WTC11 (cell line): ENCODE results near the gene RREB1. TPM values are rescaled to one million over a fixed set of nuclear protein-coding genes. Genes with fewer than 3 reads are reported as not detected.

Experiments used
- ATAC-seq: fragments of 200-7000 bp; cut with Tn5 transposase; 2 replicates; pipeline ENCODE4 v1.10.0; 2021; ENCODE audit warnings: mild to moderate bottlenecking, moderate library complexity
- CTCF ChIA-PET: fragments of 300-600 bp; sonication (Branson Sonifier 250); formaldehyde crosslinking; loops from one replicate; lab custom pipeline; 2021; ENCODE audit warnings: antibody characterized with exemption; lab: Charles Lee
- POLR2A ChIA-PET: fragments of 350-600 bp; sonication (Branson Sonifier 250); formaldehyde crosslinking; loops from one replicate; lab custom pipeline; 2021; ENCODE audit warnings: antibody characterized with exemption; lab: Charles Lee
- DNase-seq: peaks from one replicate; pipeline ENCODE4 v3.0.0; 2021; ENCODE audit warnings: low spot score
- H3K27ac Mint-ChIP-seq: 2 replicates; pipeline ENCODE4 v1.8.0; 2021; ENCODE audit warnings: mixed read lengths
- H3K27me3 Mint-ChIP-seq: 2 replicates; pipeline ENCODE4 v1.8.0; 2021; ENCODE audit warnings: low read depth, mild to moderate bottlenecking, moderate library complexity, mixed read lengths
- H3K36me3 Mint-ChIP-seq: 2 replicates; pipeline ENCODE4 v1.8.0; 2021; ENCODE audit warnings: mixed read lengths
- H3K4me1 Mint-ChIP-seq: 2 replicates; pipeline ENCODE4 v1.8.0; 2022; ENCODE audit warnings: mixed read lengths
- H3K4me3 Mint-ChIP-seq: 2 replicates; pipeline ENCODE4 v1.8.0; 2021; ENCODE audit warnings: mild to moderate bottlenecking, moderate library complexity, mixed read lengths
- H3K9me3 Mint-ChIP-seq: 2 replicates; pipeline ENCODE4 v1.8.0; 2021; ENCODE audit warnings: mixed read lengths
- CREB1 ChIP-seq: sonication (generic); formaldehyde crosslinking; IDR thresholded peaks from 2 replicates; pipeline ENCODE4 v1.8.0; 2023; ENCODE audit warnings: mild to moderate bottlenecking, missing genetic modification reagents
- CTCF ChIP-seq: fragments of 200-600 bp; IDR thresholded peaks from 2 replicates; pipeline ENCODE4 v1.8.0; 2022; ENCODE audit warnings: antibody characterized with exemption
- GABPB1 ChIP-seq: sonication (generic); formaldehyde crosslinking; IDR thresholded peaks from 2 replicates; pipeline ENCODE4 v1.8.1; 2023; ENCODE audit warnings: mild to moderate bottlenecking, missing genetic modification reagents
- GTF2I ChIP-seq: fragments of 250-450 bp; sonication (Bioruptor Pico); conservative IDR thresholded peaks from 2 replicates; pipeline ENCODE4 v1.4.0; 2021; ENCODE audit warnings: mild to moderate bottlenecking
- MYBL2 ChIP-seq: sonication (generic); formaldehyde crosslinking; IDR thresholded peaks from 2 replicates; pipeline ENCODE4 v1.8.1; 2023; ENCODE audit warnings: mild to moderate bottlenecking, moderate library complexity, missing genetic modification reagents
- NR2C2 ChIP-seq: sonication (generic); formaldehyde crosslinking; IDR thresholded peaks from 2 replicates; pipeline ENCODE4 v1.8.0; 2022; ENCODE audit warnings: mild to moderate bottlenecking, missing genetic modification reagents
- NR3C1 ChIP-seq: sonication (generic); formaldehyde crosslinking; conservative IDR thresholded peaks from 2 replicates; pipeline ENCODE4 v1.8.1; 2023; ENCODE audit warnings: low read depth, mild to moderate bottlenecking, missing genetic modification reagents
- SP1 ChIP-seq: sonication (generic); formaldehyde crosslinking; conservative IDR thresholded peaks from 2 replicates; pipeline ENCODE4 v1.8.1; 2022; ENCODE audit warnings: missing genetic modification reagents
- USF1 ChIP-seq: sonication (generic); formaldehyde crosslinking; IDR thresholded peaks from 2 replicates; pipeline ENCODE4 v1.8.0; 2022; ENCODE audit warnings: mild to moderate bottlenecking, missing genetic modification reagents
- ZNF416 ChIP-seq: fragments of 250-450 bp; sonication (Bioruptor Pico); IDR thresholded peaks from 2 replicates; pipeline ENCODE4 v1.9.0; 2021; ENCODE audit warnings: mild to moderate bottlenecking, inconsistent platforms
- ZNF423 ChIP-seq: fragments of 250-450 bp; sonication (Bioruptor Pico); IDR thresholded peaks from 2 replicates; pipeline ENCODE4 v2.1.2; 2022; ENCODE audit warnings: mild to moderate bottlenecking, moderate library complexity
- total RNA-seq: library from RNA; stranded (reverse); gene quantifications from 3 replicates; pipeline ENCODE4 v1.2.3, GENCODE V29; 2021
- TF ChIP-seq, protein P1 (sequence below): sonication (generic); formaldehyde crosslinking; IDR thresholded peaks from 2 replicates; pipeline ENCODE4 v1.8.0; 2022; ENCODE audit warnings: missing genetic modification reagents
- TF ChIP-seq, protein P2 (sequence below): sonication (generic); formaldehyde crosslinking; IDR thresholded peaks from 2 replicates; pipeline ENCODE4 v1.8.0; 2022; ENCODE audit warnings: mild to moderate bottlenecking, missing genetic modification reagents
- TF ChIP-seq, protein P3 (sequence below): fragments of 250-450 bp; sonication (Bioruptor Pico); conservative IDR thresholded peaks from 2 replicates; pipeline ENCODE4 v1.9.0; 2021; ENCODE audit warnings: mild to moderate bottlenecking
- TF ChIP-seq, protein P4 (sequence below): sonication (generic); formaldehyde crosslinking; IDR thresholded peaks from 2 replicates; pipeline ENCODE4 v1.8.1; 2023; ENCODE audit warnings: mild to moderate bottlenecking, missing genetic modification reagents, moderate library complexity

Gene RREB1
- total RNA-seq, 1 experiment from 2014 or later, result 38.5 TPM

- DNase-seq, result no peak
- no peak overlapping the region; the same call in 1 of the 2 replicates for H3K27ac Mint-ChIP-seq
- ChIA-PET POLR2A (no interaction called here), CTCF (interaction anchor here (0.7 to 3.1 kb wide), 15 partner anchors 13 to 542 kb away, joined by 3 to 9 read pairs (median 4); no protein-coding TSS in a partner anchor)
- H3K9me3 Mint-ChIP-seq, result no peaks in the 10 kb centered on the region
- ATAC-seq, result no peak
- no peak for TF ChIP-seq NR3C1
- no peak for TF ChIP-seq ZNF416
- TF ChIP-seq MYBL2 (CRISPR knock-in tag), result no peak
- no peak for TF ChIP-seq CREB1 (CRISPR knock-in tag)
- no peak for TF ChIP-seq NR2C2 (CRISPR knock-in tag)
- TF ChIP-seq, protein P1, sequence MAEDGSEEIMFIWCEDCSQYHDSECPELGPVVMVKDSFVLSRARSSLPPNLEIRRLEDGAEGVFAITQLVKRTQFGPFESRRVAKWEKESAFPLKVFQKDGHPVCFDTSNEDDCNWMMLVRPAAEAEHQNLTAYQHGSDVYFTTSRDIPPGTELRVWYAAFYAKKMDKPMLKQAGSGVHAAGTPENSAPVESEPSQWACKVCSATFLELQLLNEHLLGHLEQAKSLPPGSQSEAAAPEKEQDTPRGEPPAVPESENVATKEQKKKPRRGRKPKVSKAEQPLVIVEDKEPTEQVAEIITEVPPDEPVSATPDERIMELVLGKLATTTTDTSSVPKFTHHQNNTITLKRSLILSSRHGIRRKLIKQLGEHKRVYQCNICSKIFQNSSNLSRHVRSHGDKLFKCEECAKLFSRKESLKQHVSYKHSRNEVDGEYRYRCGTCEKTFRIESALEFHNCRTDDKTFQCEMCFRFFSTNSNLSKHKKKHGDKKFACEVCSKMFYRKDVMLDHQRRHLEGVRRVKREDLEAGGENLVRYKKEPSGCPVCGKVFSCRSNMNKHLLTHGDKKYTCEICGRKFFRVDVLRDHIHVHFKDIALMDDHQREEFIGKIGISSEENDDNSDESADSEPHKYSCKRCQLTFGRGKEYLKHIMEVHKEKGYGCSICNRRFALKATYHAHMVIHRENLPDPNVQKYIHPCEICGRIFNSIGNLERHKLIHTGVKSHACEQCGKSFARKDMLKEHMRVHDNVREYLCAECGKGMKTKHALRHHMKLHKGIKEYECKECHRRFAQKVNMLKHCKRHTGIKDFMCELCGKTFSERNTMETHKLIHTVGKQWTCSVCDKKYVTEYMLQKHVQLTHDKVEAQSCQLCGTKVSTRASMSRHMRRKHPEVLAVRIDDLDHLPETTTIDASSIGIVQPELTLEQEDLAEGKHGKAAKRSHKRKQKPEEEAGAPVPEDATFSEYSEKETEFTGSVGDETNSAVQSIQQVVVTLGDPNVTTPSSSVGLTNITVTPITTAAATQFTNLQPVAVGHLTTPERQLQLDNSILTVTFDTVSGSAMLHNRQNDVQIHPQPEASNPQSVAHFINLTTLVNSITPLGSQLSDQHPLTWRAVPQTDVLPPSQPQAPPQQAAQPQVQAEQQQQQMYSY, result no peak
- no peak for TF ChIP-seq ZNF423 (CRISPR knock-in tag)
- TF ChIP-seq, protein P2, sequence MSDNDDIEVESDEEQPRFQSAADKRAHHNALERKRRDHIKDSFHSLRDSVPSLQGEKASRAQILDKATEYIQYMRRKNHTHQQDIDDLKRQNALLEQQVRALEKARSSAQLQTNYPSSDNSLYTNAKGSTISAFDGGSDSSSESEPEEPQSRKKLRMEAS (CRISPR knock-in tag), result no peak
- no peak for TF ChIP-seq GTF2I (CRISPR knock-in tag)
- H3K36me3 Mint-ChIP-seq, result peaks cover 11% of the 10 kb centered on the region
- H3K4me1 Mint-ChIP-seq, result peaks cover 38% of the 10 kb centered on the region
- no peak overlapping the region for H3K4me3 Mint-ChIP-seq
- no peaks in the 10 kb centered on the region for H3K27me3 Mint-ChIP-seq
Measured at GRCh38 chr6:7238526-7238899, 130.8 kb downstream of the RREB1 start.

DNA sequence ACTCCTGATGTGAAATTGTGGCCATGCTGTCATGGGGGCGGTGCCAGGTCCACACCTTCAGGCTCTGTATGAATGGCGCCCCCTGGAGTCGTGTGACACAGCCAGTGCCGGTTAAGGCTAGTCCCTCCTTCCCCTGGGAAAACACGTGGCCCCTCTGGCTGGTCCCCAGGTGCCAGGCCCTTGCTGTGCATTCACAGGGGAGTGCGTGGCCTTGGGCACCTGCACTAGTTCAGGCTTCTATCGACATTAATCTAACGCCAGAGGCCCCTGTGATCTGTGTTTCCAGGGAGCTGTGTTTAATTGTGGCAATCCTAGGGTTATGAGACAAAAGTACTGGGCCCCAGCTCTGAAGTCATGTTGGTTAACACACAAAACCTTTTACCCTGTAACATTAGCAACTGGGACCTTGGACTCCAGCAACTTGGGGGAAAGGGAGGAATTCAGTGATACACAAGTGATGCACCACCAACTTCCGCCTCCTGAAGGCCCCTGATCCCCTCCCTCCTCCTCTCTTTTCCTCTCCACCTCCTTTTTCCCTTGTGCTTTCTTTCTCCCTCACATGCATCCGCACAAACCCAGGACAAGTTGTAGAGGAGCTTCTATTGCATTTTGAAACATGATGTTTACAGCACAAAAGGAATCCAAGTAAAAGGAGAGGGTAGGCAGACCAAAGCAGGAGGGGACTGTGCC is 131.3 kb downstream of the RREB1 start:
- Mint-ChIP-seq H3K4me1 (peaks cover 40% of the 10 kb centered on the region), H3K9me3 (no peaks in the 10 kb centered on the region), H3K36me3 (peaks cover 11% of the 10 kb centered on the region), H3K4me3 (no peak overlapping the region), H3K27me3 (no peaks in the 10 kb centered on the region), H3K27ac (no peak overlapping the region; the same call in 1 of the 2 replicates)
- CTCF ChIA-PET, result interaction anchor here (0.6 to 3.1 kb wide), 18 partner anchors 12 to 542 kb away, joined by 3 to 9 read pairs (median 3); no protein-coding TSS in a partner anchor
- ATAC-seq (peak; percentile 86), DNase-seq (peak; percentile 89)
- POLR2A ChIA-PET, result no interaction called here
- TF ChIP-seq, protein P2 (CRISPR knock-in tag), result peak; percentile 66; the same call in 1 of the 2 replicates
- TF ChIP-seq, protein P3, sequence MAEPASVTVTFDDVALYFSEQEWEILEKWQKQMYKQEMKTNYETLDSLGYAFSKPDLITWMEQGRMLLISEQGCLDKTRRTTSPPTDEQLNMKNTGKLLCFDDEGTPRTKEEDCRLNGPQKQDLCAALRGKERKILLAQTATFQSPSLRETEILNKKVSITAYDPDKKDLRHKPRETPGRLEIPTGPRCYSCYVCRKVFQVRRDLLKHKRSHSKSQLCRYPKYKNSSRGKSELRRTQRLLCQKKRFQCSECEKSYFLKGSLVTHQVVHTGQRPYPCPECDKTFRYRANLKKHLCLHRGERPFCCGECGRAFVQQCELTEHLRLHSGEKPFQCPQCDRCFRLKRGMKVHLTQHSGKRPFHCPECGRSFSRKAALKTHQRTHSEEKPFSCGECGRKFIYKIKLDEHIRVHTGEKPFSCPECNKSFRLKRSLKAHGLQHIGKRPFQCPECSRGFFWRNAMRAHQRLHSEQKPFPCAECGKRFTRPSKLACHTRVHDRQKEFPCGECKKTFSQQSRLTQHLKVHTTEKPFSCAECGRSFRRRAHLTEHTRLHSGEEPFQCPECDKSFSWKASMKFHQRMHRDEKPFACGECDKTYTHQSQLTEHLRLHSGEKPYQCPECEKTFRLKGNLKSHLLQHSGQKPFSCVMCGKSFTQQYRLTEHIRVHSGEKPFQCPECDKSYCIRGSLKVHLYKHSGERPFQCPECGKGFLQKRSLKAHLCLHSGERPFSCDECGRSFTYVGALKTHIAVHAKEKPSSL (CRISPR knock-in tag), result no peak
- TF ChIP-seq ZNF423 (CRISPR knock-in tag) (peak; percentile 32; the same call in 1 of the 2 replicates), USF1 (CRISPR knock-in tag) (peak; percentile 74; the same call in 1 of the 2 replicates), GABPB1 (CRISPR knock-in tag) (peak; percentile 56; the same call in 1 of the 2 replicates), SP1 (CRISPR knock-in tag) (0 out of 2 replicates have a peak, but pooled peaks have one; percentile 21), CTCF (peak; percentile 64)
- TF ChIP-seq, protein P1, result no peak
- TF ChIP-seq, protein P4, sequence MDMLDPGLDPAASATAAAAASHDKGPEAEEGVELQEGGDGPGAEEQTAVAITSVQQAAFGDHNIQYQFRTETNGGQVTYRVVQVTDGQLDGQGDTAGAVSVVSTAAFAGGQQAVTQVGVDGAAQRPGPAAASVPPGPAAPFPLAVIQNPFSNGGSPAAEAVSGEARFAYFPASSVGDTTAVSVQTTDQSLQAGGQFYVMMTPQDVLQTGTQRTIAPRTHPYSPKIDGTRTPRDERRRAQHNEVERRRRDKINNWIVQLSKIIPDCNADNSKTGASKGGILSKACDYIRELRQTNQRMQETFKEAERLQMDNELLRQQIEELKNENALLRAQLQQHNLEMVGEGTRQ (CRISPR knock-in tag), result peak; percentile 79
